HPDE6-E6E7 (cell line): Measurements from ENCODE around the gene LRRC59.
A peak's percentile ranks its signal among the peaks of the same experiment; 100 is the strongest.

Experiments
- DNase-seq: peaks from one replicate; pipeline ENCODE4 v3.0.0; 2011; ENCODE audit warnings: missing footprints; ENCODE audit errors: extremely low spot score

Gene LRRC59

DNA sequence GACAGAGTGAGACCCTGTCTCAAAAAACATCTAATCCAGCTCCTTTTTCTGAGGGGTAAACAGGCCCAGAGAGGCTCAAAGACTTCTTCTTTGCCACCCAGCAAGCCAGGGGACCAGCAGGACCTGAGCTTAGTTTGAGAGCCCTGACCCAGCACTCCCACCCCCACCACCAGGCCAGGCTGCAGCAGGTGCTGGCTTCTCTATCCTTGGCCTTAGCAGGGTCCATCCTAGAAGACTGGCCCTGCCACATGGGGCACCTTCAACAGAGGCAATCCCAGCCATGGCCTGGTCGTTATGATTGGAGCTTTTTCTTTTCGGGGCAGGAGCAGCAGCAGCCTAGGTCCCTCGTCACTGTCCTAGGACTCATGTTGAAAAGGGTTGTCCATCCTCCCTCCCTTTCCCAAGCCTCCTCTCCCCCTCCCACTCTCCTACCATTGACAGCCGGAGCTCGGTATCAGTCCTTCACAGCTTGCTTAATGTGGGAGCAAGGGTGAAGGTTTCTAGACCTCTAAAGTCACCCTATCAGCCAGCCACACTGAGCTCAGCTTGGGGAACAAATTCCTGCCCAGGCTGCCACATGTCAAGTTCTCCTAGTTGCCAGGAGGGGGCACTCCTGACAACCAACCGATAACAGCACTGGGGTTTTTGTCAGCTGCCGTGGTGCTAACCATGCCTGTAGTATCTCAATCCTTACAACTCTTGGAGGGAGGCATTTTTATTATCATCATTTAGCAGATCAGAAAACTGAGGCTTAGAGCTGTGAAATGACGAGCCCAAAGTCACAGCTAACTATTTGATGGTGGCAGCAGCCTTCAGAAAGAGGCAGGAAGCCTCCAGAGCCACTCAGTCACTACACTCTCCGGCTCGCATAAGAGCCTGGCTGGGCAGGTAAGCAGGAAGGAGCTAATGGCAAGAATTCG, 35.5 kb downstream of the LRRC59 start:
- peak; percentile 72 for DNase-seq

DNA sequence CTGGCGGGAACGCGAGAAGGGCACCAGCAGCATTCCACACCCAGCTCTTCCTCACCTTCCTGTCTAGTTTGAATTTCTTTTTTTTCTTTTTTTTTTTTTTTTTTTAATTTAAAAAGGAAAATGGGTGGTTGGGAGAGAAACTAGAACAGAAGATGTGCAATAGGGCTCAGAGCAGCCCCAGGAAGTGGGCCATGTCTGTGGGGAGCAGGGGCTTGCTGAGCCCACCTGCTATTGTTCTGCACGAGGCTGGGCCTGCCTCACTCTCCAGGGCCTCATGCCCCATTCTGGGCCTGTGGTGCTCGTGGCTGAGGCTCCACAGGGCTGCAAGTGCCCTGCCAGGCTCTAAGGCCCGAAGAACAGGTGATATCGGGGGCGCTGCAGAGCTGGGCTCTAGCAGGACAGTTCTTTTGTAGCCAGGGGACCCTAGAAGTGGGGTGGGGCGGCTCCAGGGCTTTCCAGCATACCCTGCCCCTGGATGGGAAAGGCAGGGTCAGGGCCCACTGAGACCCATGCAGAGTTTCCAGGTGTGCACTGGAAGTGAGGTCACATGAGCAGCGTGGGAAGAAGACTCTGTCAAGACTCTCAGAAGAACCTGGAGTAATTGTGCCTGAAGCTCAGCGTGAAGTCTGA, 36.7 kb downstream of the LRRC59 start:
- no peak for DNase-seq

DNA sequence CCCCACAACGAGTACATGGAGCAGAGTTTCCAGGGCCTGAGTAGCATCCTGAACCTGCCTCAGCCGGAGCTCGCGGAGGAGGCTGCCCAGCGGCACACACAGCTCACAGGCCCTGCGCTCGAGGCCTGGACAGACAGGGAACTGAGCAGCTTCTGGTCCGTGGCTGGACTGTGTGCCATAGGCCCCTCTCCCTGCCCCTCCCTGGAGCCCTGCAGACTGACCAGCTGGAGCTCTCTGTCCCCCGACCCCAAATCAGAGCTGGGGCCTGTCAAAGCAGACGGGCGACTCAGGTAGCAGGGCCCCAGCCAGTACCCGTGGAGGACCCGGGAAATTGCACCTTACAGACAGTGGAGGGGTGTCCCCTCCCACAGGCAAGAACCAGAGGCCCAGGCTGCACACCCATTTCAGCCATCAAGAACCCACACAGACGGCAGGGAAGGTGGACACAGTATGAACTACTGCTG, 37.3 kb downstream of the LRRC59 start:
- DNase-seq = no peak

DNA sequence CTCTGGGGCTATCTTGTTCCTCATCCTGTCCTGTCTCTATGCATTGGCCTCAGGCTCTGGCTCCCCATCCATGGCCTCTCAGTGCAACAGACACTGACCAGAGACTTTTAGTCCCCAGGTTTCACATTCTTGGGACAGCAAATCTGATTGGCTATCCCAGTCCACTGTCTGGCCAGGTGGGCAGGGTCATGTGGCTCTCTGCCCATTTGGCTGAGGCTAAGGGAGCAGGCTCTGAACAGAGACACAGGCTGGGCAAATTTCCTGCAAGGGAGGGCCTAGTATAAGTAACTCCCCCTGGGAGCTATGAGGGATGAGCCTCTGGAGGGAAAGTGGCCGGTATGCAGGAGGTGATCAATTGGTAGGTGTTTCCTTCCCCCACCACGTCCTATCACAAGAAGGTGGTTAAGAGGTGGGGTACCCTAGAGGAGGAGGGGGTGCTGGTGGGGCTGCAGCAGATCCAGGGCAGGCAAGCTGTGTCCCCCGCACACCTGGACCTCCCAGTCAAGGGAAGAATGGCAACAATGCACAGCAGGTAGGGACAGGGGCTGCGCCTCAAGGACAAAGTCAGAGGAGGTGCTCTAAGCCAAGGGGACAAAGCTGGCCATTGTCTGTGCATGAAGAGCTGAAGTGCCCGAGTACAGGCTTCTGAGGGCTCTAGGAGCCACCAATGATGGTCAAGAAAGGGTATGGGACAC, 38.2 kb downstream of the LRRC59 start:
- DNase-seq = no peak

DNA sequence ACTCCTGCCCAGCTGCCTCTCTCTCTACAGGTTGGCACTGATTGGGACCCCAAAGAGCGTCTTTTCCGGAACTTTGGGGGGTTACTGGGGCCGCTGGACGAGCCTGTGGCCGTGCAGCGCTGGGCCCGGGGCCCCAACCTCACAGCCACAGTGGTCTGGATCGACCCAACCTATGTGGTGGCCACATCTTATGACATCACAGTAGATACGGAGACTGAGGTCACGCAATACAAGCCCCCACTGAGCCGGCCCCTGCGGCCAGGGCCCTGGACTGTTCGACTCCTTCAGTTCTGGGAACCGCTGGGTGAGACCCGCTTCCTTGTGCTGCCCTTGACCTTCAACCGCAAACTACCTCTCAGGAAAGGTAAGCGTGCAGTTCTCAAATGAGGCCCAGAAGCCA, 39.1 kb downstream of the LRRC59 start:
- no peak for DNase-seq

DNA sequence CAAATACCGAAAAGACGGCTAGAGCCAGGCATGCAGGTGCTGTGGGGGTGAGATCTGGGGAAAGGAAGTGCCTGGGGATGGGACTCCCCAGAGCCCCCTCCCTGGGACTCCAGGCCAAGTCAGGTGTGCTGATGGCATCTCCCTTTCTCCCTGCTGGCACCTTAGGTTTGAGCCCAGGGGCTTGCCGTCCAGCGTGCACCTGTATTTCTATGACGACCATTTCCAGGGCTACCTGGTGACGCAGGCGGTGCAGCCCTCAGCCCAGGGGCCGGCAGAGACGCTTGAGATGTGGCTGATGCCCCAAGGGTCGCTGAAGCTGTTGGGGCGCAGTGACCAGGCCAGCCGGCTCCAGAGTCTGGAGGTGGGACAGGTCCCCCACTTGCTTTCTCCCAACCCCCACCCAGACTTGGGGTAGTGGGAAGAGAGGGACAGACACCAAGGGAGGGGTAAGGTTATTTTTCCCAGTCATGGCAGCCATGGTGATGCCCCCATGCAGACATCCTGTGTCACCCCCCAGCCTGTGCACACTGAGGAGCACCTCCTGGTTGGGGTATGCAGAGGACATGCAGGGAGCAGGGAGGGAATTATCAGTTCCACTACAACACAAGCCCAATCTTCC, 40.3 kb downstream of the LRRC59 start:
- DNase-seq = no peak

DNA sequence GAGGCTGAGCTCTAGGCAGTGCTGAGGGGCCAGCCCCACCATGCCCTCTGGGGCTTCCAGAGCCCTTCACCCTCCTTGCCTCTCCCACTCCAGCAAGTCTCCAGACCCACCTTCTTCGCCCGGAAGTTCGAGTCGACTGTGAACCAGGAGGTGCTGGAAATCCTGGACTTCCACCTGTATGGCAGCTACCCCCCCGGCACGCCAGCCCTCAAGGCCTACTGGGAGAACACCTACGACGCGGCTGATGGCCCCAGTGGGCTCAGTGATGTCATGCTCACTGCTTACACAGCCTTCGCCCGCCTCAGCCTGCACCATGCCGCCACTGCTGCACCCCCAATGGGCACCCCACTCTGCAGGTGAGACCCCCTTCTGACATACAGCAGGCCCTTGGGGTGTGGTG, 40.9 kb downstream of the LRRC59 start:
- no peak for DNase-seq

DNA sequence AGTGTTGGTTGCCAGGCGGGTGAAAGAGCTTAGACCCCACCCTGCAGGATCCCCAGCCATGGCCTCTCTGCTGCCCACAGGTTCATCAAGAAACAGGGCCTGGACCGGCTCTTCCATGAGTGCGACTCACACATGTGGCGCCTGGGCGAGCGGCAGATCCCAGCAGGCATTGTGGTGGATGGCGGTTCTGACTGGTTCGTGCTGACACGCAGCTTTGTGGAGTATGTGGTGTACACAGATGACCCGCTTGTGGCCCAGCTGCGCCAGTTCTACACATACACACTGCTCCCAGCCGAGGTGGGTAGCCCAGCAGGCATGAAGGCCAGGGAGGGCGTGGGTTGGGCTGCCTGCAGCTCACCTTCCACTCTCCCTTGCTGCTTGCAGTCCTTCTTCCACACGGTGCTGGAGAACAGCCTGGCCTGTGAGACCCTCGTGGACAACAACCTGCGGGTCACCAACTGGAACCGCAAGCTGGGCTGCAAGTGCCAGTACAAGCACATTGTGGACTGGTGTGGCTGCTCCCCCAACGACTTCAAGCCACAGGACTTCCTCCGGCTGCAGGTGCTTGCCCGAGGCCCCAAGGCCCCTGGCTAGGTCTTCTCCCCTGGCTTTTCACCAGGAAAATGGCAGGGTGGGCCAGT, 41.5 kb downstream of the LRRC59 start:
- DNase-seq = no peak

DNA sequence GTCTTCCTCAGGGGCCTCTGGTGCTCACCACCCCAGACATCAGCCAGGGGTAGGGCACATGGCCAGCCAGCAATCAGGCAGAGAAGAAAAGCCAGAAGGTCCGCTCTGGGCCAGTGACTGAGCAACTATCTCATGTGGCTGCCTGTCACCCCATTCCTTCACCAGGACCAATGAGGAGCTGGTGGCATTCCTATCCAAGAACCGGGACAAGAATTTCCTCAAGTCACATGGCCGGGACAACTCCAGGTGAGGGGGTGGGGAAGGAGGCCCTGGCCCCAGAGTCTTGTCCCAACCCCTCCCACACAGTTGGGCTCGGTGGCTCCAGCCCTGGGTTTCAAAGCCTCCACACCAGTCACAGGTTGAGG, 42.0 kb downstream of the LRRC59 start:
- DNase-seq = no peak

DNA sequence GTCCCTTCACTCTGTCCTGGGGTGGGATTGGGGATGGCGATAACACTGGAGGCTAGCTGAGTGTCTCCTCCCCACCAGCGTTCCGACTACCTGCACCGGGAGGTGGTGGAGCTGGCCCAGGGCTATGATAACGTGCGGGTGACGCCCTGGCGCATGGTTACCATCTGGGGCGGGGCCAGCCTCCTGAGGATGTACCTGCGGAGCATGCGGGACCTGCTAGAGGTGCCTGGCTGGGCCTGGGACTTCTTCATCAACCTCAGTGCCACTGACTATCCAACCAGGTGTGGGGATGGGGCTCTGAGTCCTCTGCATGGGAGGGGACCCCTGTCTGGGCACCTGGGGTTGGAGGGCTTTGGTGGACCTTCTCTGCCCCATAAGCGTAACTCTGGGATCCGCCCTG, 42.5 kb downstream of the LRRC59 start:
- no peak for DNase-seq

DNA sequence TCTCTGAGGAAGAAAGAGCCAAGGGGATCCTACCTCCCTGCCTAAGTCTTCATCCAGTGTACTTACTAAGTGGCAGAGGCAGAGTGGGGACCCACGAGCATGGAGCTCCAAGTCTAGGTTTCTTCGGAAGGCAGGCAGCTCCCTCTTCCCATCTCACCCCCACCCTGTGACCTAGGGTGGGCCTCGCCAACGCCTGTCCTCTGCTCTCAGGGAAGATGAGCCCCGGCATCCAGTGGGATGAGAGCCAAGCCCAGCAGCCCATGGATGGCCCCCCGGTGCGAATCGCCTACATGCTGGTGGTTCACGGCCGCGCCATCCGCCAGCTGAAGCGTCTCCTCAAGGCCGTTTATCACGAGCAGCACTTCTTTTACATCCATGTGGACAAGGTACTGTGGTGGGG, 43.1 kb downstream of the LRRC59 start:
- DNase-seq = no peak

DNA sequence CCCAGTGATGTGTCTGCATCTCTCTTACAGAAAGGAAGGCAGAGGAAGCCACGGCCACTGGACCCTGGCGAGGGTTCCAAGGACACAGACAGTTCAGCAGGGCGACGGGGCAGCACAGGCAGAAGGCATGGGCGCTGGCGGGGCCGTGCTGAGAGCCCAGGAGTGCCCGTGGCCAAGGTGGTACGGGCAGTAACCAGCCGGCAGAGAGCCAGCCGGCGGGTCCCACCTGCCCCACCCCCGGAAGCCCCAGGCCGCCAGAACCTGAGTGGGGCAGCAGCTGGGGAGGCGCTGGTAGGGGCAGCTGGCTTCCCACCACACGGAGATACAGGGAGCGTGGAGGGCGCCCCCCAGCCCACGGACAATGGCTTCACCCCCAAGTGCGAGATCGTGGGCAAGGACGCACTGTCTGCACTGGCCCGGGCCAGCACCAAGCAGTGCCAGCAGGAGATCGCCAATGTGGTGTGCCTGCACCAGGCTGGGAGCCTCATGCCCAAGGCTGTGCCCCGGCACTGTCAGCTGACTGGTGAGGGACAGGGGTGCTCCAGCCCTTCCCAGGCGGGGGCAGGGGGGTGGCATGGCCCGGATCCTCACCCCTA, 43.6 kb downstream of the LRRC59 start:
- no peak for DNase-seq

DNA sequence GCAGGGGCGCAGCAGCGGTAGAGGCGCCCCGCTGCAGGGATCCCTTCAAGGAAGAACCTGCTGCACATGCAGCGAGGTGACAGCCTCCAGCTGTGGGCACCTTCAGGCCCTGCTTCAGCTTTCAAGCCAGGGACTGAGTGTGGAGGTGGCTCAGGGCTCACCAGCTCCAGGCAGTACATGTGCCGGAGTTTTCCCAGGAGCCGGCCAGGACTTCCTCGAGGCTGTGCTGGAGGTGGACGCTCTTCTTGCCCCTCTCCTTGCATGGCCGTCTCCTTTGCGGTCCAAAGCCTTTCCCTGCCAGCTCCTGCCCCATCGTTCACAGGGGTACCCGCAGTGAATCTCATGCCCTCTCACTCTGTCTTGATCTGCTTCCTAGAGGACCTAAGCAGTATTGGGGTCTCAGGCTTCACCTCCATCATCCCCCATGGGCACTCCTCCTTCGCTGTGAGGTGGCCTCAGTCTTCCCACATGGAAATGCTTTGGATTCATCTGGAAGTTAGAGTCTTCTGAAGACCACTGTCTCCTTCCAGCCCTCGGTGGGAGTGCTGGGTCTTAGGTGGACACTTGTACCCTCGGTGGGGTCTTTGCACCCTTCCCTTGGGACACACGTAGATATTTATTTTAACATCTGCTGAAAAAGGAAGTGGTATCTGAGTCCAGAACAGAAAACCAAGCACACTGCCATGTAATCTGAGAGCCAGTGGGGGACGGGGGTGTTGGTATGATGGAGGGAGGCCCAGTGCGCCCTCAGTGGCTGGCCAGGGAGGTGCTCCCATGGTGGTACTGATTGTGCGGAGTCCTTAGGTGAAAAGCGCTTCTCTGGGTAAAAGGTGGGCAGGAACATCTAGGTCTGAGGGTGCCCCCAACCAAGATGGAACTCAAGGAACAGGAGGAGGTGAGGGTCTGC, 44.4 kb downstream of the LRRC59 start:
- DNase-seq = no peak

DNA sequence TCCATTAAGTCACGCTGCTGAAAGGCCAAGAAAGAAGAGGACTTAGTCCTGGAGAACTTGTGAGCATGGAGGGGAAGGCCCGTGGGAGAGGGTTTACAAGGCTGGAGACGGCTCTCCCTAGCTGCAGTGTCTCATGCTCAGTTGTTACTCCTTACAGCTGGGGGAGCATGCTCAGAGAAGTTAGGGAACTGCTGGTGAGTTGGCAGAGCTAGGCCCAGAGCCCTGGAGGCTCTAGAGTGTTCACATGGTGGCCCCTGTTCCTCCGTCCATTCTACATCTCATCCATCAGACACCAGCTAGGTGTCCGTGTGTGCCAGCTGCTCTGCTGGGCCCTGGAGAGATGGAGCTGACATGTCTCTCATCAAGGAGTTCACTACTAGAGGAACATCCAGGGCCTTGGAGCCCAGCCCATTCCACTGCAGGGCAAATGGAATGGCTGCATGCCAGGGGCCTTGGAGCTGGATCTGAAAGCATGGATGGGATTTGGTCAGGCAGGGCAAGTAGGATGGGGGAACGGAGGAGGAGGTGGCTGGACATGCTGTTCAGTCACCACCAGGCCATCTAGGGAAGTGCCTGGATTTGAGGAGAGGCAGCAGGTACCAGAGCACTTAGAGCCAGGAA, 45.1 kb downstream of the LRRC59 start:
- no peak for DNase-seq

DNA sequence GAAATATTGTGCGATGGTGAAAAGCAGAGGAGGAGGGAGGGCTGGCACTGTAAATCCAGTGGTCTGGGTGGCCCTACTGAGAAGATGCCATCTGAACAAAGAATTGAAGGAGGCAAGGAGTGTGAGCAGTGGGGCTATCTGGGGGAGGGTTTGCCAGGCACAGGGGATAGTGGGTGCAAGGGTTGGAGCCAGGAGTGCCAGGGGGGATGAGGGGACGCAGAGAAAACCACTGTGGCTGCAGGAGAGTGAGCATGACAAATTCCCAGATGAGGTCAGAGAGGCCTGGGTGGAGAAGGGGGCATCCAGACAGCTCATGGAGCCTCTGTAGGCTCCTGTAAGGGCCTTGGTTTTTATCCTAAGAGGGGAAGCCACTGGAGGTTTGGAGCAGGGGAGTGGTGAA, 46.6 kb downstream of the LRRC59 start:
- DNase-seq = no peak

DNA sequence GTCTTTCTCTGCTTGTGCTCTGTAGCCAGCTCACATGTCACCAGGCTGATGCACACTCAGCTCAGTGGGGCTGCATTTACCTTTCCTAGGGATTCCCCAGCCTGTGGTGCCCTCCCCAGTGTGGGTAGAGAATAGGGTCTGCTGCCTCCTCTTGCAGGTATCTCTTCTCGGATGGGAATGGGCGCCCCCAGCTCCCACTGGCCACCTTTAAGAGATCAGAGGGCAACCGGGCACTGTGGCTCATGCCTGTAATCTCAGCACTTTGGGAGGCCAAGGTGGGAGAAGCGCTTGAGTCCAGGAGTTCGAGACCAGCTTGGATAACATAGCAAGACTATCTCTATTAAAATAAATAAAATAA, 48.1 kb downstream of the LRRC59 start:
- DNase-seq = no peak

DNA sequence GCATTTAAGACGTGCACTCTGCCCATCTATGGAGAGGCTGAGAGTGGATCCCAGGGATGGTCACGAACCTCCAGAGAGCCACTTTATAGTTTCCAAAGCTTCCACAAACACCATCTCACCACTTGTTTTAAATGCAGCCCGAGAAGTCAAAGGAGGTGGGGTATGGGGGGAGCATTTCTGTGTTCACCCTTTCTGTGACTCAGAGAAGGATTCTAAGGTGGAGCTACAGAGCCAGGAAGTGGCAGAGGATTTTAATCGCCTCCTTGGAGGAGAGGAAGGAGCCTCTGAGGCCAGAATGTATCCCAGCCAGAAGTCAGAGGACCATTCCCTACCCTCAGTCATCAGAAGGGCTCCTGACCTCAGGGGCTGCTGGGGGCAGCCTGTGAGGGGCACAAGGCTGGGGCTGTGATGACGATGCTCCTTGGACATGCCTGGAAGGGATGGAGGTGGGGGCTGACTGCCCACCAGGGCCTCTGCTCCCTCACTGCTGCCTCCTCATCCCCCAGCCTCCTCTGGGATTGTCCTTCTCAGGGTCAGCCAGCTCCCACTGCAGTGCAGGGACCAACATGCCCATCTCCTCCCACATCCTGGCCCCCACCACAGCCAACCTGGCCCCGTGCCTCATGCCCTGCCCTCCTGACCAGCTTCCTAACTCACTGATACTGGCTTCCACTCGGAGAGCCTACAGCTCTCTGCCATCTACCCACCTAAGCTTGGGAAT, 48.6 kb downstream of the LRRC59 start:
- no peak for DNase-seq

DNA sequence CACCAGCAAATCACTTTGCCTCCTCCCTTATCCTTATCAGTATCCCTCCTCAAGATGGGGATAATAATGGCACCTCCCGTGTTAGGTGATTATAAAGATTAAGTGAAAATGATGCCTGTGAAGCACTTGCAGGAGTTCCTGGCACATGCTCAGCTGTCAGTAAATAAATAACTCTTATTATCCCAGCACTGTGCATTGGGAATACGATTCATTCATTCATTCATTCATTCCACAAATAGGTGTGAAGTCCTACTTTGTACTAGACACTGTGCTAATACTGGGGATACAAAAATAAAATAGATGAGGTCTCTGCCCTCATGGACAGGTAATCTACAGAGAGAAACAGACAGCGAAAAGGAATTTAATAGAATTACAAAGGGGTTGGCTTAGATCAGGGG, 49.4 kb downstream of the LRRC59 start:
- DNase-seq = no peak
